Urothelium cell line (cell line): Measurements from ENCODE around the gene ZDHHC23.

Source experiments
- DNase-seq: peaks from one replicate; pipeline ENCODE4 v3.0.0; 2011; ENCODE audit warnings: low spot score, mixed read lengths
- FAIRE-seq: peaks from 2 replicates; lab custom pipeline; 2011; peaks lifted over from hg19 to GRCh38; lab: Jason Lieb, UNC

ZDHHC23 gene

DNA sequence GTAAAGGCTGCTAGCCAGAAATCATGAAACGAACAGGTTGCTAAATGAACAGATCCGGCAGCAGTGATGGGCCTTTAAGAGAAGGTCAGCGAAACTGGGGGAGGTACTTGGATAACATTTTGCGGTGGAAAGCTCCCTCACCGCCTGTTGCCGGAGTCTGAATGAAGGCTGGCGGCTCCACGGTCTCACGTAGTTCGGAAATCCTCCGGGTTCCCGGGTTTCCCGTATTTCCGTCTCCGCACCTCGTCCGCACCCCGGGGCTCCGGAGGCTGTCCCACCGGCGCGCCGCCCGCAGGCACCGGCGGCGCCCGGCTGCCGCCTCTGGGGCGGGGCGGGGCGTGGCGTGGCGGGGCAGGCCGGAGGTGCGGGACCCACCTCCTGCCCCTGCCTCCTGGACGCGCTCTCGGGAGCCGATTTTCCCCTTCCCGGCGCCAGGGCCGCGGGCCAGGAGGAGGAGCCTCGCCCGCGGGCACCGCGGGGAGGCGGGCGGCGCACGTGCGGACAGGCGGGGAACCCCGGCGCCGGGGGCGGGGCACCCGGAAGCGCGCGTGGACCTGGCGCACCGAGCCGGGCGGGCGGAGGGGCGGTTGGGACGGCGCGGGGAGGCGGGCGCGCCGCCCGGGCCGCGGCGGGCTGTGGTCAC, at the start of gene ZDHHC23:
ZDHHC23 (plus strand) TSS at position 642 of the 643 bp plus-strand sequence. CDS start 790 bp downstream, outside the sequence.
- FAIRE-seq, result peak; percentile 30
- DNase-seq, result peak; percentile 93

- FAIRE-seq, result no peak
- DNase-seq, result no peak
Measured at GRCh38 chr3:113898892-113899291, 48.9 kb upstream of the ZDHHC23 start.

GRCh38 chr3:113906568-113907140, 41.2 kb upstream of the ZDHHC23 start:
- FAIRE-seq, result peak; percentile 65

GRCh38 chr3:113908133-113908532, 39.7 kb upstream of the ZDHHC23 start:
- FAIRE-seq (no peak), DNase-seq (no peak)

More at GRCh38 chr3:113906568-113907140, 41.2 kb upstream of the ZDHHC23 start:
- no peak for DNase-seq

DNA sequence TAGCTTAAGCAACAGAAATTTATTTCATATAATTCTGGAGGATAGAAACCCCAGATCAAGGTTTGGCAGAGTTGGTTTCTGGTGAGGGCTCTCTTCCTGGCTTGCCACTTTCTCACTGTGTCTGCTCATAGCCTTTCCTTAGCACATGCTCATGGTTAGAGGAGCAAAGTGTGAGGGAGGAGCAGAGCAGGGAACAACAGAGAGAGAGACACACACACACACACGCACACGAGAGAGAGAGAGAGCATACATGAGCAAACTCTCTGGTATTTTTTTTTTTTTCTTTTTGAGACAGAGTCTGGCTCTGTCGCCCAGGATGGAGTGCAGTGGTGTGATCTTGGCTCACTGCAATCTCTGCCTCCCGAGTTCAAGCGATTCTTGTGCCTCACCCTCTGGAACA, 36.8 kb upstream of the ZDHHC23 start:
- DNase-seq (no peak), FAIRE-seq (no peak)

- DNase-seq (peak; percentile 72), FAIRE-seq (peak; percentile 35)
Measured at GRCh38 chr3:113912552-113913236, 35.1 kb upstream of the ZDHHC23 start.

DNA sequence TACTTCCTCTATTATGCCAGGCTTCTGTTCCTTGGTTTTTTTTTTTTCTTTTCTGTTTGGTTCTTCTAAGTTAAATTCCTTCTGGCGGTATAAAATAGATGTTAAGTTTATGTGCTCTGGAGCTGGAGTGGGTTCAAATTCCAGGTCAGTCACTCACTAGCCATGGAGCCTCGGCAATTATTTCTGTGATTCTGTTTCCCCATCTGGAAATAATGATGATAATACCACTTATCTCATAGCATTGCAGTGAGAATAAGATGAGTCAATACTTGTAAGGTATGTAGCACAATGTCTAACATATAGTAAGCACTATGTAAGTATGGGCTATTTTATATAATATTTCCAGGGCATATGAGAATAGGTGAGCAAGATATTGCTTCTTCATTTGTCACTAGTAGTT, 33.2 kb upstream of the ZDHHC23 start:
- FAIRE-seq (no peak), DNase-seq (no peak)

DNA sequence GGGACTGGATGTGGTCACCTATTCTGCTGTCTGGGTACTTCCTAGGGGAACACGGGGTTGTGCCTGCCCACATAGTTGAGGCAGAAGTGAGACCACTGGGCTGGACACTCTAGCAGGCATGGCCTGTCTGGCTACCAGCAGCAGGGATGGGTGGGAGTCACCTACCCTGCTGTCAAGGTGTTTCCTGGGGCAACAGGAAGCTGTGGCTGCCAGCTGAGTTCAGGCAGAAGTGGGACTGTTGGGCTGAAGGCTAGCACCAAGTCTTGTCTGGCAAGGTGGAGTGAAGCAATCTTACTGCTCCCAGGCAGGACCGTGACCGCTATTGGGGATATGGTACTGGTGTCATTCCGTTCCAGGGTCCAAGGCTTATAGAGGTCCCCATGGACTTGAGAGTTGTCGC, 20.3 kb upstream of the ZDHHC23 start:
- no peak for DNase-seq
- peak; percentile 30 for FAIRE-seq

DNA sequence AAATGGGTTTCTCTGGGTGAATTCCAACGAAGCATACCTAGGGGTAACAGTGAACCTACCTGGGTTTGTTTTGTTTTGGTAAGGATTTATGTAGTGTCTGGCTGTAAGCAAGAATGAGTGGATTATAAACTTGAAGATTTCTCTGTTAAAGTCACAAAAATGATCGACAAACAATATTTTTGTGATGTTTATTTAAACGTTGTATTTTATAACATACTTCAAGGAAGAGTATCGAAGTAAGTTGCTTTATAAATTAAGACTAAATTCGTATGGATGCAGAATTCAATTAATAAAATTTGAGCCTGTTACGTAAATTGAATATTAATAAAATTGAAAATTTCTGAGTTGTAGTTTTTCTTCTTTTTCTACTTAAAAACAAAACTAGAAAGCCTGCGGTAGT, 982 bp upstream of the ZDHHC23 start:
- FAIRE-seq (no peak), DNase-seq (no peak)

DNA sequence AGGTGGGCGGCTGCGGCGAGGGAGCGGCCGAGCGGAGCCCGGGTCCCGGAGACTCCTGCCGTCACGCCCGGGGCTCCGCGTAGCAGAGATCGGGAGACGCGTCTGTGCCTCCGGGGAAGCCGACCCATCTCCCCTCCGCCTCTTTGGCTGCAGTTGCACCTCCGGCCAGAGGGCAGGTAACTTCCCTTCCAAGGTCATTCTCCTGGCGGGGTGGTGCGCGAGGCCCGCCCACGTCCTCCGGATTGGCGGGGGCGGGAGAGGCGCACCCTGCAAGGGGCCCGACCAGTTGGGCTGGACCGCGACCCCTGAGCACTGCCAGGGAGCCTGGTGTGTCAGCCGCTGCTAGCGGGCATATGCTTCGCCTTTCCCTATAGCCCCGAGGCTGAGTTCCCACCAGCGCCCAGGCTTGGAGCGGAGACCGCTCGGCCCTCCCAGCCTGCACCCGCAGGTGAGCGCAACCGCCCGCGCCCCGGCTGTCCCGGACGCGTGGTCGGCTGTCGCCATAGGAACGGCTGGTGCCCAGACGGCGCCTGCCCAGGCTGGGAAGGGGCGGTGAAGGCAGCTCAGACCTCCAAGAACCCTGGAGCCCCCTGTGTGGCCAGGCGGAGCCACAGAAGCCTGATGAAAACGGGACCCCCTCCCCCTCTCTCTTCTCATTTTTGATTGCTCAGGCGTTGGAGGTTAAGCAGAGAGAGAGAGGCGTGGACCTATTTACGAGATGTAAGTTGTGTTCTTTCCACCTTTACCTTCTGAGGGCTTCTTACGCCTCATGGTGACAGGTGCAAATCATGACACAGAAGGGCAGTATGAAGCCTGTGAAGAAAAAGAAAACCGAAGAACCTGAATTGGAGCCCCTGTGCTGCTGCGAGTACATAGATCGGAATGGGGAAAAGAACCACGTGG, 453 bp downstream of the ZDHHC23 start:
- DNase-seq, result peak; percentile 75
- FAIRE-seq, result no peak

DNA sequence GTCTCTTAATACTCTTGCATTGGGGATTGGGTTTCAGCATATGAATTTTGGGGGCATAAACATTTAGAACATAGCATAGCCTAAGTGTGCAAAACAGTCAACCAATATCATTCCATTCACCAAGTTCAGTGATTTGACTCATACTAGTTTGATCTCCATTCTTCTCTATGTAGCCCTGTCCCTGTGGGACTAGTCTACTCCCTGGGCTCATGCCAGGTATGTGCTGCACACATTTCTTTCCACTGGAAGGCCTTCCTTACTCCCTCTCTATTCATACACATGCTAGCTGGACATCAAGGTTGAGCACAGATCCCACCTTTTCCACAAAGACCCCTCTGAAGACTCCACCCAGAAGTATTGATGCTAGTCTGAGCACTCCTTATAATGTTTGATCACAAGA, 5.1 kb downstream of the ZDHHC23 start:
- FAIRE-seq (no peak), DNase-seq (no peak)

DNA sequence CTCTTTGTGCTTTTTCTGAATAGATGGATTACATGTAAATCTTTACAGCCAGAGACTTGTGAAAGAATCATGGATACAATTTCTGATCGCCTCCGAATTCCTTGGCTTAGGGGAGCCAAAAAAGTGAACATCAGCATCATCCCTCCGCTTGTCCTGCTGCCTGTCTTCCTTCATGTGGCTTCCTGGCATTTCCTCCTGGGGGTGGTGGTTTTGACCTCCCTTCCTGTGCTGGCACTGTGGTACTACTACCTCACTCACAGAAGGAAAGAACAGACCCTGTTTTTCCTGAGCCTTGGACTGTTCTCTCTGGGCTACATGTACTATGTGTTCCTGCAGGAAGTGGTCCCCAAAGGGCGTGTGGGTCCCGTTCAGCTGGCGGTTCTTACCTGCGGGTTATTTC, 5.9 kb downstream of the ZDHHC23 start:
- DNase-seq (peak; percentile 24), FAIRE-seq (no peak)

GRCh38 chr3:113954091-113954685, 6.4 kb downstream of the ZDHHC23 start:
- FAIRE-seq, result no peak
- DNase-seq, result no peak

DNA sequence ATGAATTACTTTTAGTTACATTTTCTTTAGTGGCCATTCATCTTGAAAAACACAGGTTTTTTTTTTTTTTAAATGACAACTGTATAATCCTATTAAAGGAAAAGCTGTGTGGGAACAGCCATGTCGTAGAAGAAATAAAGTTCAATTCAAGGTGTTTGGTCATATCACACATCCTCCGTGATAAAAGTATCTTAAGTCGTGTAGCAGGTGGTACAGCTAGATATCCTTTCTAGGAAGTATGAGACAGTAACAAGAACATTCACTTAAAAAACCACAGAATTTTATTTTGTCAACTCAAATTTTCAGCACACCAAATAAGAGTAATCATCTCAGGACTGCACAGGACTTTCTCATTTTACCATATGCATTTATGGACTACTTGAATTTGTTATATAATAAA, 16.1 kb downstream of the ZDHHC23 start:
- DNase-seq (no peak), FAIRE-seq (no peak)

- FAIRE-seq, result no peak
- no peak for DNase-seq
Measured at GRCh38 chr3:113966172-113966571, 18.4 kb downstream of the ZDHHC23 start.

DNA sequence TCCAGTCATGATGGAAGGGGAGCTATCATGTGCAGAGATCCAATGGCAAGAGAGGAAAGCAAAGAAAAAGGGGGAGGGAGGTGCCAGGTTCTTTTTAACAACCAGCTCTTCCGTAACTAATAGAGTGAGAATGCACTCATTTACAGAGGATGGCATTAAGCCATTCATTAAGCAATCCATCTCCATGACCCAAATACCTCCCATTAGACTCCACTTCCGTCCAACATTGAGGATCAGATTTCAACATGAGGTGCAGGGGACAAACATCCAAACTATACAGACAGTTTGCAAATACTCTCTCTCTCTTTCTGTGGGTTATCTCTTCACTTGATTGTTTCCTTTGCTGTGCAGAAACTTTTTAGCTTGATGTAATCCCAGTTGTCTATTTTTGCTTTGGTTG, 21.2 kb downstream of the ZDHHC23 start:
- no peak for DNase-seq
- FAIRE-seq, result no peak

DNA sequence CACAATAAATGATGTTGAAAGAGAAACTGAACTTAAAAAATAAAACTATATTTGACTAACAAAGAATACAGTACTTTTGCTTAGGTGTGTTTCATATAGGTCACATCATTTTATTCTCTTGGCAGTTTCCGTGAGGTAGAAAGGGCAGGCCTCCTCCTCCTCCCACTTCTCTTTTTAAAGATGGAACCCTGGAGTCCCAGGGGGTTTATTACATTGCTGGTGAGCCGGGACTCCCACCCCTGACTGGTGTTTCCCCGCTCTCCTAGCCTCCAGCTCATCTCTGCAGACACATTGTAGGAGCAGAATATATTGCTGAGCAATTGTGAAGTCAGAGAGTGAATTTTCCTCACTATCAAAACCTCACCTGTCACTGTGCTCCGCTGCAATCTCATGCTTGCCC, 30.0 kb downstream of the ZDHHC23 start:
- DNase-seq (no peak), FAIRE-seq (no peak)

GRCh38 chr3:113979916-113980315, 32.1 kb downstream of the ZDHHC23 start:
- DNase-seq, result no peak
- FAIRE-seq, result no peak

DNA sequence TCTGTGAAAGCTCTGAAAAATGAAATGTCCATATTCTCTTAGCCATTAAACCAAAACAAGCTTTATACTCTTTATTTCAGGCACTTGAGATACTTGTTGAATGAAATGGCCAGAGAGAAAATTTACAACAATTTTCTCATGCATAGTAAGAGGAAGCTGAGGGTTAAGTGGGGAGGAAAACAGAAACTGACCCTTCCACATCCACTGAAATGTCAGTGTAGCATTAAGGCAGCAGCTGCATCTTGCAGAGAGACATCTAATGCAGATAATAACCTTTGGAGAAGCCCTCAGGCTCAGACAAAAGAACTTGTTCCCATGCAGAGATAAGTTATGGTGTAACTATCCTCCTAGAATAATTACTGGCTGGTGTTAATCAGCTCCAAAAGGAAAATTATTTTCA, 34.0 kb downstream of the ZDHHC23 start:
- FAIRE-seq, result no peak

GRCh38 chr3:113983544-113983943, 35.7 kb downstream of the ZDHHC23 start:
- FAIRE-seq, result no peak
- DNase-seq, result no peak

More for the DNA sequence above, 34.0 kb downstream of the ZDHHC23 start:
- DNase-seq, result no peak

GRCh38 chr3:113985541-113985940, 37.7 kb downstream of the ZDHHC23 start:
- DNase-seq (no peak), FAIRE-seq (no peak)
